GM19372 (cell line): Measurements from ENCODE around the gene SVIL.
"Not testable (repeated sequence)": the region's sequence is repeated elsewhere in the genome, so short reads cannot be mapped to it uniquely, and the experiment has no call there.

ENCODE experiments used
- ATAC-seq: cut with Tn5 transposase; IDR thresholded peaks from one replicate; pipeline ENCODE4 v1.9.1; 2021; ENCODE audit warnings: mild to moderate bottlenecking, low read depth, moderate library complexity; ENCODE audit not compliant: unreplicated experiment

SVIL gene

DNA sequence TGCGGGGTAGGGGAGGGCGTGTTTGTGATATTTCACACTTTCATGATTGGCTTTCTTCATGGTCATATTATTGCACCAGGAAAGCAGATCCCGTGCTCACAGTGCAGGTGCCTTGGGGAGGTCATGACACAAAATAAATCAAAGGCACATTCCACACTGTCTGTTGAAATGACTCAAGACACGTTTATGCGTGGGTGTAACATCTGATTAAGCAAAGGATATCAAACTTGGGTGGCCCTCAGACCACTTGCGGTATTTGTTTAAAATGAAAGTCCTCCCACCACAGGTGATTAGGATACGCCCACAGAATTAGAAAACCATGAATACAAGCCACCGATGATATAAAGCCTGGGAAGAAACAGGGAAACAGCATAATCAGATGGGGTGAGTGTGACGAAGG, 51.1 kb downstream of the SVIL start:
- no peak for ATAC-seq

GRCh38 chr10:29582769-29583168, 52.0 kb downstream of the SVIL start:
- ATAC-seq, result not testable (repeated sequence)

DNA sequence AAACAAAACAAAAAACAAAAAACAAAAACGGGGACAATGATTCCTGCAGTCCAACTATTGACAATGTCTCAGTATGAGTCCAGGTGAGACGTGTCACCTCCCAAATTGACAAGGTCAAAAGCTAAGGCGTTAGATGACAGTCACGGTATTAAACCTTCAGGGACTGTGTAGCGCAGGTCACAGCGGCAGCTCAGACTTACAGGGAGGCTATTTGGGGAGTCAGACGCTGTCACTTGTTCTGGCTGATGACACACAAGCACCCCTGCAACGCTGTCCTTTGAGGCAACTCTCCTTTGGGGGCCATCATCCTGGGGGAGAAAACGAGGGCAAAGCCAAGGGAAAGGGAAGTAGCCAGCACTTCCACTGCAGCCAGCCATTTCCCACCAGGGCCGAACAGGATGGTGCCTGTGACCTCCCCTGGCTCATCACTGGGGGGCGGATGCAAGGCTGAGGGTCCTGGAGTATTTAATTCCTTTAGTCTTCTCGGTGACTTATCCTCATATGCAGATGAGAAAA, 55.3 kb downstream of the SVIL start:
- no peak for ATAC-seq

- no peak for ATAC-seq
Observed at GRCh38 chr10:29578457-29578856, 56.3 kb downstream of the SVIL start.

- no peak for ATAC-seq
Observed at GRCh38 chr10:29576681-29577080, 58.1 kb downstream of the SVIL start.

DNA sequence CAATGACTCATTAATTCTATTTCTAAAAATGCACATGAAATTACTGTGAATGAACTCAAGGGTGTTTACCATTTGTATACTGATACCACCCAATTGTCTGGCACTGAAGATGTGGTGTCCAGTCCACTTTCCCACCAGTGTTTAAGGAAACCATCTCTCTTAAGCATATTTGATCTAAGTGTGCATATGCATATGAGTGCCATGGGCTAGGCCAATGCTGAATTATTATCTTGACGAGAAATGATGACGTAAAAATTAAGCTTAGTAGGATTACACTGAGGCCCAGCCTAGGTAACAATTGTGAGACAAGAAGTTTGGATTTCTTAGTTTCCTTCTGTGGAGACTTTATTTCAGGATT, 59.7 kb downstream of the SVIL start:
- ATAC-seq, result no peak

GRCh38 chr10:29574212-29575097, 60.3 kb downstream of the SVIL start:
- ATAC-seq, result not testable (repeated sequence)

- not testable (repeated sequence) for ATAC-seq
Observed at GRCh38 chr10:29570248-29570647, 64.5 kb downstream of the SVIL start.

DNA sequence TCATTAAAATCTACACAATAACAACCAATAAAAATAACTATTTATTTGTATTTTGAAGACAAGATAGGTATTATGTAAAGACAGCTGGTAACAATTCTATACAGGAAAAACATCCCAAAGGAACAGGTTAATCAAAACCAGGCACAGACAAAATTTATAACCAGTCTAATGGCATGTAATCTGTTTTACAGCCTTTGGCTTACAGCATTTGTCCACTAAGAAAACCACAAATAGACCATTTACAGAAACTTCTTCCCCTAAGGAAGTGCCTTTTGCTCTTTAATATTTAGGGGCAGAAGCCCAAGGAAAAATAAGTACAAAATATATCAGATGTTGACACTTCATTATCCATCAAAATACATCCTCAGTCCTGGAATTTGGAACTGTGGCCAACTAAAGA, 65.0 kb downstream of the SVIL start:
- no peak for ATAC-seq

GRCh38 chr10:29567003-29567402, 67.8 kb downstream of the SVIL start:
- no peak for ATAC-seq

DNA sequence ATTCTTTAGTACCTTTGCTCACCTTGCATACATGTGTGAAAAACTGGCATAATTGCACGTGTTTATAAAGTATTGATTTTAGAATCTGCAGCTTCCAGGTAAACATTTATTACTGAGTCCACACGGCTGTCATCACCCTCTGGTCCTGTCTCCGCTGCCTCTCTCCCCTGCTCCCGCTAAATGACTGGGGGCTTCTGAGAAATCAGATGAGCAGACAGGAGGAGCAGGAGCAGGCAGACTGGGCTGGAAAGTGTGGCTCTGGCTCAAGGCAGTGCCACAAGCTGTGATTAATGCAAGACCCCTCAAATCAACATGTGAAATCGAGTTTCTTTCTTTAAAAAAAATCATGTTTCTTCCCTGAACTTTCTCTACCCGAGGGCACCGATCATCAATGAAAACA, 68.6 kb downstream of the SVIL start:
- ATAC-seq, result not testable (repeated sequence)

GRCh38 chr10:29563420-29564035, 71.2 kb downstream of the SVIL start:
- ATAC-seq, result no peak

GRCh38 chr10:29563006-29563405, 71.8 kb downstream of the SVIL start:
- not testable (repeated sequence) for ATAC-seq

DNA sequence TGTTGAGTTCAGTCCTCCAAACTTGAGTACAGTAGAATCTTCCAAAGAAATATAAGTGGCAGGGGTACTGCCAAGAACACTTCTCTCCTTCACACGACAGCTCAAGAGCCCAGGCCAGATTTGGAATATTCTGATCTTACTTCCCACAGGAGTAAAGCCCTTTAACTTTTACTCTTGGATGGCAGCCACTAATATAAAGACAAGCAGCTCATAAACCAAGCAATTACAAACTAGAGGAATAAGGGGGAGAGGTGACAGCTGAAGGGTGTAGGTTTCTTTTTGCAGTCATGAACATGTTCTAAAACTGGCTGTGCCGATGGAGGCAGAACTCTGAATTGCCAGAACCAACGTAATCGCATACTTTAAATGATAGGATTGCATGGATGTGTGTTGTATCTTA, 74.8 kb downstream of the SVIL start:
- ATAC-seq, result no peak

GRCh38 chr10:29557665-29558064, 77.1 kb downstream of the SVIL start:
- no peak for ATAC-seq

DNA sequence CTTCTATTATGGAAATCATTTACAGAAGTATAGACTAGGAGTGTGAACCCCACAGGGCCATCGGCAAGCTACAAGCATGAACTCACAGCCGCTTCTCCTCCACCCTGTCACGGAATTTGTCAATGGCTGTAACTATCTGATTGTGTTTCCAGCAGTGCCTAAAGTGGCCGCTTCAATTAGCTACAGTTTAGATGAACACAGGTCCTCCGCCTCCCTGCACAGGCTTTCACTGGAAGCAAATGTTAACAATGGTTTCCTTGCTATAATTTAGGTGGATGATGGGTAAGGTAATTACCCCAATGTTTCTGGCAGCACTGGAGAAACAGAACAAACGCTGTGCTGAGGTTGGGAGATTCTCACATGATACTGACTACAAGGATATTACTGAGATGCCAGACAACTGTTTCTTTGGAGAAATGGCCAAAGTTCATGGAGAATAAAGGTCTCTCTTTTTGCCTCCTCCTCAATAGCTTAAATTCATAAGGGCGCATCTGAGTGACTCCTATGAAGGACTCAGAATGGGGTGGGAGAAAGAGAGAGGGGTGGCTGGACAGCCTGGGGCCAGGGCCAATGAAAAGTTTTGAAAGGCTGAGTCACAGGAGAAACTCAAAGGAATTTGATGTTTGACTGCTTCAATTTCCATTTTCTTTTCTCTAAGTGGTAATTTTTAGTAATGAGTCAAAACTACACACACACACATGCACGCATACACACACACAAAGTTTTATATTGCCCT, 78.9 kb downstream of the SVIL start:
- ATAC-seq, result no peak

- ATAC-seq, result no peak
Observed at GRCh38 chr10:29555091-29555745, 79.6 kb downstream of the SVIL start.

- ATAC-seq, result no peak
Observed at GRCh38 chr10:29554660-29555059, 80.1 kb downstream of the SVIL start.

DNA sequence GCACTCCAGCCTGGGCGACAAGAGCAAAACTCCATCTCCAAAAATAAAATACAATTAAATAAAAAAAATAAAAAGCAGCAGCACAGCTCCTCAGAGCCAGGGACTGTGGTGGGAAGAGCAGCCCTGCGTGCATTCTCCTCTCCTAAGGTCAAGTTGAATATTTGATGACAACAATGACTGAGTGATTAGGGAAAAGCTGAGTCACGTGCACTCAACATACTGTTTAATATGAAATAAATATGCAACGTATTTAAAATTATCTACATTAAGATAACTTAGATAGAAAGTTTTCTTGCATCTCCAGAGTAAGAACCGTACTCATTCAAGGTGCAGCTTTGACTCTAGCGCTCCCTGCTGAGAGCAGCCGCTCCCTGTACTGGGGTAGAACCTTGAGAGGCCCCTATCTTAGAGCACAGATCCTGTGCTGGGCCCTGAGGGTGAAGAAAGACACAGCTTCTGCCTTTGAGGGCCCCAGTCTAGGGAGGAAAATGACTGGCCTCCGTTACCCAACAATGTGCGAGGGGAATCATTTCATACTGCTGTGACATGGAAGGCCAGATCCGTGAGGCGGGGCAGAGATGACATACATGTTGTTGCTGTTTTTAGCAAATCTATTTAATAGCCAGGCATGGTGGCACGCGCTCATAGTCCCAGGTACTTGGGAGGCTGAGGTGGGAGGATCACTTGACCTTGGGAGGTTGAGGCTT, 81.1 kb downstream of the SVIL start:
- ATAC-seq, result no peak

DNA sequence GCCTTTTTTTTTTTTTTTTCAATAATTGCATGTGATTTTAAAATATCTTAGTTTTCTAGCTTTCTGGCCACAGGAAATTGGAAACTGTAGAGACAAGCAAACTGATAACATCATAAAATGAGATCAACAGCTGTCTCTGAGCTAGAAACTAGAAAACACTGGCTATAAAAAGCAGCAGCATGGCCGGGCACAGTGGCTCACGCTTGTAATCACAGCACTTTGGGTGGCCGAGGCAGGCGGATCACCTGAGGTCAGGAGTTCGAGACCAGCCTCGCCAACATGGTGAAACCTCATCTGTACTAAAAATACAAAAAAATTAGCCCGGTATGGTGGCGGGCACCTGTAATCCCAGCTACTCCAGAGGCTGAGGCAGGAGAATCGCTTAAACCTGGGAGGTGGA, 81.7 kb downstream of the SVIL start:
- not testable (repeated sequence) for ATAC-seq
